Neural crest cell (in vitro differentiated cells): Measurements from ENCODE around the gene CCDC85A. TPM values are rescaled to one million over a fixed set of nuclear protein-coding genes. Genes with fewer than 3 reads are reported as not detected.

ENCODE experiments used
- DNase-seq: peaks from one replicate; pipeline ENCODE4 v3.0.0; 2021; ENCODE audit warnings: low read depth, mixed read lengths, low spot score
- H3K27ac Mint-ChIP-seq: one replicate; pipeline ENCODE4 v1.8.0; 2021; ENCODE audit warnings: mild to moderate bottlenecking, mixed read lengths; ENCODE audit not compliant: unreplicated experiment
- H3K27me3 Mint-ChIP-seq: 2 replicates; pipeline ENCODE4 v1.8.0; 2021; ENCODE audit warnings: low read depth, mild to moderate bottlenecking, mixed read lengths
- H3K36me3 Mint-ChIP-seq: 2 replicates; pipeline ENCODE4 v1.8.0; 2021; ENCODE audit warnings: low read depth, mild to moderate bottlenecking, mixed read lengths
- H3K4me1 Mint-ChIP-seq: 2 replicates; pipeline ENCODE4 v1.8.0; 2021; ENCODE audit warnings: mixed read lengths
- H3K4me3 Mint-ChIP-seq: one replicate; pipeline ENCODE4 v1.8.0; 2021; ENCODE audit warnings: mild to moderate bottlenecking, mixed read lengths
- H3K9me3 Mint-ChIP-seq: 2 replicates; pipeline ENCODE4 v1.8.0; 2021; ENCODE audit warnings: mixed read lengths
- CTCF ChIP-seq: fragments of 200-600 bp; sonication (generic); conservative IDR thresholded peaks from 2 replicates; pipeline ENCODE4 v1.5.0; 2021; ENCODE audit warnings: antibody characterized with exemption, mild to moderate bottlenecking
- total RNA-seq: library from RNA; stranded (reverse); gene quantifications from 2 replicates; pipeline ENCODE4 v1.2.1, GENCODE V29; 2021

Gene CCDC85A
- total RNA-seq, 1 donor from 2014 or later = 0.19 TPM

GRCh38 chr2:56248965-56249742 lies 65.4 kb downstream of the CCDC85A start:
- DNase-seq = no peak
- TF ChIP-seq CTCF = no peak
- Mint-ChIP-seq H3K27me3 (no peaks in the 10 kb centered on the region), H3K27ac (no peak overlapping the region), H3K9me3 (no peaks in the 10 kb centered on the region), H3K36me3 (no peaks in the 10 kb centered on the region), H3K4me3 (no peak overlapping the region), H3K4me1 (no peaks in the 10 kb centered on the region)

- no peak overlapping the region for H3K27ac Mint-ChIP-seq
Measured at GRCh38 chr2:56250153-56250729, 66.5 kb downstream of the CCDC85A start.

GRCh38 chr2:56260415-56260814 lies 76.6 kb downstream of the CCDC85A start:
- no peak for DNase-seq
- Mint-ChIP-seq H3K4me3 (no peak overlapping the region), H3K27me3 (peaks cover 9% of the 10 kb centered on the region), H3K27ac (no peak overlapping the region), H3K4me1 (no peaks in the 10 kb centered on the region), H3K9me3 (peaks cover under 1% of the 10 kb centered on the region), H3K36me3 (no peaks in the 10 kb centered on the region)
- TF ChIP-seq CTCF = no peak

More at GRCh38 chr2:56250153-56250729, 66.5 kb downstream of the CCDC85A start:
- H3K4me3 Mint-ChIP-seq = no peak overlapping the region
- H3K4me1 Mint-ChIP-seq = no peaks in the 10 kb centered on the region
- no peaks in the 10 kb centered on the region for H3K36me3 Mint-ChIP-seq
- DNase-seq = no peak
- H3K9me3 Mint-ChIP-seq = peaks cover 2% of the 10 kb centered on the region
- TF ChIP-seq CTCF = no peak
- peaks cover 5% of the 10 kb centered on the region for H3K27me3 Mint-ChIP-seq

- no peaks in the 10 kb centered on the region for H3K4me1 Mint-ChIP-seq
- H3K9me3 Mint-ChIP-seq = no peaks in the 10 kb centered on the region
- H3K27me3 Mint-ChIP-seq = peaks cover 6% of the 10 kb centered on the region
- TF ChIP-seq CTCF = no peak
- no peak for DNase-seq
- no peaks in the 10 kb centered on the region for H3K36me3 Mint-ChIP-seq
- H3K4me3 Mint-ChIP-seq = no peak overlapping the region
- no peak overlapping the region for H3K27ac Mint-ChIP-seq
Measured at GRCh38 chr2:56262241-56262640, 78.5 kb downstream of the CCDC85A start.

- no peaks in the 10 kb centered on the region for H3K36me3 Mint-ChIP-seq
- H3K9me3 Mint-ChIP-seq = no peaks in the 10 kb centered on the region
- H3K27me3 Mint-ChIP-seq = peaks cover 6% of the 10 kb centered on the region
- H3K4me3 Mint-ChIP-seq = no peak overlapping the region
- H3K27ac Mint-ChIP-seq = no peak overlapping the region
- no peak for TF ChIP-seq CTCF
- DNase-seq = no peak
- no peaks in the 10 kb centered on the region for H3K4me1 Mint-ChIP-seq
Measured at GRCh38 chr2:56263876-56264275, 80.1 kb downstream of the CCDC85A start.
